ENCODE data around the gene NQO2. TPM values are rescaled to one million over a fixed set of nuclear protein-coding genes. Genes with fewer than 3 reads are reported as not detected.

The NQO2 gene
- total and polyA plus RNA-seq, 10 of the 15 experiments (the other 5 are each of a cell fraction or from before 2014, with no cell fraction given), result 0.55 to 2.6 (median 0.80) TPM

DNA sequence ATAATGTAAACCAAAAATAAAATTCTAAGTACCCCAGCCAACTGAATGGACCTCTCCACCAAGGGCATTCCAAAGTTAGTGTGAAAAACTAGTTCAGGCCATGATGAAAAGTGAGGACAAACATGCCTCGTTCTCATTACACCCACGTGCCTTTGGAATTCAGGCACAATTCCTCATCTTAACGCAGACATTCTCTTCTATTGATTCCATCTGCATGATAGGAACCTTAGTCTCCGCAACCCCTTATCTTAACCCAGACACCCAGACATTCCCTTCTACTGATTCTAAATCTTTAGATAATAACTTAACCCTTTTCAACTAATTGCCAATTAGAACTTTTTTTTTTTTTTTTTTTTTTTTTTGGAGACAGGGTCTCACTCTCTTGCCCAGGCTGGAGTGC is 20.8 kb upstream of the NQO2 start:
- no peak for ATAC-seq

DNA sequence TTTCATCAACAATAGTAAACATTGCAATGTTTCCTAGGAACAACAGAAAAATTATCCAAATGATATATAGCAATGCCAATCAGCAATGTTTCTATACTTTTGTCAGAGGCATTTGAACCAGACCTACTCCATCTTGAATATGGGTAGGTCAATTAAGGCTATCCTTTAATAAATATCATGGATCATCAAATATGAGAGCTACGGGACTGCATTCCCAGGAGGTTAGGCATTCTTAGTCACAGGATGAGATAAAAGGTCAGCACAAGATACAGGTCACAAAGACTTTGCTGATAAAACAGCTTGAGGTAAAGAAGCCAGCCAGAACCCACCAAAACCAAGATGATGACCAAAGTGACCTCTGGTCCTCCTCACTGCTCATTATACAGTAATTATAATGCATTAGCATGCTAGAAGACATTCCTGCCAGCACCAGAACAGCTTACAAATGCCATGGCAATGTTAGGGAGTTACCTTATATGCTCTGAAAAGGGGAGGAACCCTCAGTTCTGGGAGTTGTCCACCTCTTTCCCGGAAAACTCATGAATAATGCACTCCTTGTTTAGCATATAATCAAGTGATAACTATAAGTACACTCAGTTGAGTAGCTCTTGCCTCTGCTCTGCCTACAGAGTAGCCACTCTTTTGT is 19.8 kb upstream of the NQO2 start:
- in situ Hi-C loops (cut with MboI) (no loop called here), intact Hi-C loops (cut with micrococcal nuclease; ENCODE audit: unreplicated experiment) (no loop called here)
- Histone ChIP-seq H3K9me3 (replicated peaks; ENCODE audit: control insufficient read depth, insufficient read depth, low read length) (no peaks in the 10 kb centered on the region; the same call in 2 of the 3 replicates), H3K4me3 (no peak overlapping the region), H3K36me3 (ENCODE audit: control insufficient read depth in 2 of 2, insufficient read depth in 2 of 2, low read length in 1 of 2) (no peaks in the 10 kb centered on the region), H3K4me1 (ENCODE audit: control insufficient read depth, insufficient read depth, low read length) (no peaks in the 10 kb centered on the region), H4K20me1 (ENCODE audit: control insufficient read depth, insufficient read depth) (no peaks in the 10 kb centered on the region), H3K79me2 (ENCODE audit: control insufficient read depth, insufficient read depth, low read length) (no peaks in the 10 kb centered on the region), H3K9ac (ENCODE audit: control insufficient read depth, insufficient read depth, low read length) (no peak overlapping the region), H2AFZ (ENCODE audit: control insufficient read depth, low read depth, low read length) (no peak overlapping the region), H3K27me3 (replicated peaks in 1 of 2; ENCODE audit: control insufficient read depth in 2 of 2, insufficient read depth in 2 of 2, low read length in 1 of 2) (peaks cover 2 to 7% of the 10 kb centered on the region in 2 experiments; a peak in 3 of 4 replicates), H3K27ac (ENCODE audit: control insufficient read depth, insufficient read depth) (no peak overlapping the region), H3K4me2 (ENCODE audit: control insufficient read depth, insufficient read depth) (no peak overlapping the region)
- 43% methylated on average over 2 of the region's 2 CpGs for WGBS (ENCODE audit: insufficient coverage, insufficient replicate concordance, low lambda C conversion rate, missing lambda C conversion rate)
- TF ChIP-seq, protein P1, sequence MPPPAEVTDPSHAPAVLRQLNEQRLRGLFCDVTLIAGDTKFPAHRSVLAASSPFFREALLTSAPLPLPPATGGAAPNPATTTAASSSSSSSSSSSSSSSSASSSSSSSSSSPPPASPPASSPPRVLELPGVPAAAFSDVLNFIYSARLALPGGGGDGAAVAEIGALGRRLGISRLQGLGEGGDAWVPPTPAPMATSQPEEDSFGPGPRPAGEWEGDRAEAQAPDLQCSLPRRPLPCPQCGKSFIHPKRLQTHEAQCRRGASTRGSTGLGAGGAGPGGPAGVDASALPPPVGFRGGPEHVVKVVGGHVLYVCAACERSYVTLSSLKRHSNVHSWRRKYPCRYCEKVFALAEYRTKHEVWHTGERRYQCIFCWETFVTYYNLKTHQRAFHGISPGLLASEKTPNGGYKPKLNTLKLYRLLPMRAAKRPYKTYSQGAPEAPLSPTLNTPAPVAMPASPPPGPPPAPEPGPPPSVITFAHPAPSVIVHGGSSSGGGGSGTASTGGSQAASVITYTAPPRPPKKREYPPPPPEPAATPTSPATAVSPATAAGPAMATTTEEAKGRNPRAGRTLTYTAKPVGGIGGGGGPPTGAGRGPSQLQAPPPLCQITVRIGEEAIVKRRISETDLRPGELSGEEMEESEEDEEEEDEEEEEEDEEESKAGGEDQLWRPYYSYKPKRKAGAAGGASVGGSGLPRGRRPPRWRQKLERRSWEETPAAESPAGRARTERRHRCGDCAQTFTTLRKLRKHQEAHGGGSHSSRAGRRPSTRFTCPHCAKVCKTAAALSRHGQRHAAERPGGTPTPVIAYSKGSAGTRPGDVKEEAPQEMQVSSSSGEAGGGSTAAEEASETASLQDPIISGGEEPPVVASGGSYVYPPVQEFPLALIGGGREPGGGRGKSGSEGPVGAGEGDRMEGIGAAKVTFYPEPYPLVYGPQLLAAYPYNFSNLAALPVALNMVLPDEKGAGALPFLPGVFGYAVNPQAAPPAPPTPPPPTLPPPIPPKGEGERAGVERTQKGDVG (CRISPR knock-in tag; IDR thresholded peaks at IDR 0.05), result no peak
- TF ChIP-seq WRNIP1 (IDR thresholded peaks at IDR 0.05; ENCODE audit: borderline replicate concordance, low read depth, low read length), result no peak
- no peak for TF ChIP-seq GABPA (IDR thresholded peaks at IDR 0.05; ENCODE audit: low read depth)
- TF ChIP-seq, protein P2, sequence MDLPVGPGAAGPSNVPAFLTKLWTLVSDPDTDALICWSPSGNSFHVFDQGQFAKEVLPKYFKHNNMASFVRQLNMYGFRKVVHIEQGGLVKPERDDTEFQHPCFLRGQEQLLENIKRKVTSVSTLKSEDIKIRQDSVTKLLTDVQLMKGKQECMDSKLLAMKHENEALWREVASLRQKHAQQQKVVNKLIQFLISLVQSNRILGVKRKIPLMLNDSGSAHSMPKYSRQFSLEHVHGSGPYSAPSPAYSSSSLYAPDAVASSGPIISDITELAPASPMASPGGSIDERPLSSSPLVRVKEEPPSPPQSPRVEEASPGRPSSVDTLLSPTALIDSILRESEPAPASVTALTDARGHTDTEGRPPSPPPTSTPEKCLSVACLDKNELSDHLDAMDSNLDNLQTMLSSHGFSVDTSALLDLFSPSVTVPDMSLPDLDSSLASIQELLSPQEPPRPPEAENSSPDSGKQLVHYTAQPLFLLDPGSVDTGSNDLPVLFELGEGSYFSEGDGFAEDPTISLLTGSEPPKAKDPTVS (IDR thresholded peaks at IDR 0.05; ENCODE audit: low read depth, low read length), result no peak
- ATAC-seq (no peak), DNase-seq (ENCODE audit: low read depth, low spot score) (no peak), FAIRE-seq (no peak)
- ChIA-PET POLR2A (no interaction called here), RAD21 (ENCODE audit: unreplicated experiment) (no interaction called here), SMC1A (ENCODE audit: uncharacterized antibody, unreplicated experiment) (interaction anchor here (0.6 kb wide), 1 partner anchor 77 kb away, joined by 3 read pairs; no protein-coding TSS in a partner anchor), CTCF (interaction anchor here (0.9 to 1.7 kb wide), 2 partner anchors 27 to 118 kb away, joined by 3 to 5 read pairs; no protein-coding TSS in a partner anchor)
- BruUV-seq (replicated peaks), result no TSS peak

More for the DNA sequence above, 20.8 kb upstream of the NQO2 start:
- in situ Hi-C loops (cut with MboI) (no loop called here), intact Hi-C loops (cut with micrococcal nuclease; ENCODE audit: unreplicated experiment) (no loop called here)
- FAIRE-seq (no peak), DNase-seq (ENCODE audit: low read depth, low spot score) (no peak)
- ChIA-PET SMC1A (ENCODE audit: uncharacterized antibody, unreplicated experiment) (no interaction called here), RAD21 (ENCODE audit: unreplicated experiment) (no interaction called here), CTCF (interaction anchor here (0.9 to 1.7 kb wide), 2 partner anchors 26 to 119 kb away, joined by 3 to 5 read pairs; no protein-coding TSS in a partner anchor), POLR2A (no interaction called here)
- TF ChIP-seq SUZ12 (IDR thresholded peaks at IDR 0.05; ENCODE audit: unreplicated experiment) (no peak), RCOR1 (conservative IDR thresholded peaks at IDR 0.05; ENCODE audit: low read depth, low read length) (no peak), MYC (IDR thresholded peaks at IDR 0.05; ENCODE audit: insufficient read depth, insufficient read length, insufficient replicate concordance, low read length, severe bottlenecking) (no peak), SIX5 (IDR thresholded peaks at IDR 0.05; ENCODE audit: low read depth, low read length, severe bottlenecking) (no peak), FOXK2 (IDR thresholded peaks at IDR 0.05) (no peak)
- Histone ChIP-seq H3K4me2 (ENCODE audit: control insufficient read depth, insufficient read depth) (no peak overlapping the region), H3K9ac (ENCODE audit: control insufficient read depth, insufficient read depth, low read length) (no peak overlapping the region), H3K9me3 (replicated peaks; ENCODE audit: control insufficient read depth, insufficient read depth, low read length) (no peaks in the 10 kb centered on the region; the same call in 2 of the 3 replicates), H3K4me3 (no peak overlapping the region), H3K27ac (ENCODE audit: control insufficient read depth, insufficient read depth) (no peak overlapping the region), H3K36me3 (ENCODE audit: control insufficient read depth in 2 of 2, insufficient read depth in 2 of 2, low read length in 1 of 2) (no peaks in the 10 kb centered on the region), H4K20me1 (ENCODE audit: control insufficient read depth, insufficient read depth) (no peaks in the 10 kb centered on the region), H3K27me3 (replicated peaks in 1 of 2; ENCODE audit: control insufficient read depth in 2 of 2, insufficient read depth in 2 of 2, low read length in 1 of 2) (peaks cover 2 to 7% of the 10 kb centered on the region in 2 experiments; a peak in 3 of 4 replicates), H3K4me1 (ENCODE audit: control insufficient read depth, insufficient read depth, low read length) (no peaks in the 10 kb centered on the region), H2AFZ (ENCODE audit: control insufficient read depth, low read depth, low read length) (no peak overlapping the region), H3K79me2 (ENCODE audit: control insufficient read depth, insufficient read depth, low read length) (no peaks in the 10 kb centered on the region)
- 42% methylated on average over 4 of the region's 4 CpGs for WGBS (ENCODE audit: insufficient coverage, insufficient replicate concordance, low lambda C conversion rate, missing lambda C conversion rate)
- BruUV-seq (replicated peaks), result no TSS peak
